Measurements from ENCODE around the gene KPNA1.

Gene KPNA1

DNA sequence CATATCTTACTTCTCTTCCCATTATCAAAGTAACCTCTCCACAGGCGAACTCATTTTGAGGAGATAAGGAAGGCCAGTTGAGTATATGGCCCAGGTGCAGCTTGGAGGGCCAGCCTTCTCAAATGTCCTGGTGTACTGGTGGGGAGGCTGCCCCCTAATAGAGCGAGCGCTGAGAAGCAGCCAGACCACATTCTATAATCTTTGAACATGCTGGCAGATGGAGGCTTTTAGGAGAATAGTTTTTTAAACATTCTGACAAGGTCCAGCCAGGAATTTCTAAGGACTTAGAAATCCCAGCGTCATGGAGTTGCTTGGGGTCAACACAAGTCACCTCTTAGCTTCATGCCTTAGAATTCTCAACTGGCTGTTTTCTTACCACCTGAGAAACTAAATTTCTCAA lies 104.6 kb downstream of the KPNA1 start:
- DNase-seq: no peak

GRCh38 chr3:122409446-122409845 lies 105.3 kb downstream of the KPNA1 start:
- DNase-seq: peak; percentile 8

- no peak for DNase-seq
Measured at GRCh38 chr3:122407946-122408345, 106.8 kb downstream of the KPNA1 start.

DNA sequence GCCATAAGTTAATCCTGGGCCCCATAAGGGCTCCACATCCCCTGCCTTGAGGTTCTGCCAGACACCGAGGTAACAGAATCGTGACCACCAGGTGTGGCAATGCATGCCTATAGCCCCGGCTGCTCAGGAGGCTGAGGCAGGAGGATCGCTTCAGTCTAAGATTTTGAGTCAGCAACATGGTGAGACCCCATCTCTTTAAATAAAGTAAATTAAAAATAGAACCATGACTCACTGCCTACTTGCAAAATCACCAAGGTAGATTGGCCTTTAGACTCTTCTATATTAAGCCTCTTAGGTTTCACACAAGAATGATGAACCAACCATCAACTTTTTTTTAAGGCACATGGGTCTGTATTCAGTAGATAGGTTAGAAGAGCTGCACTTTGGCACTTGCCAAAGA lies 108.5 kb downstream of the KPNA1 start:
- no peak for DNase-seq

DNA sequence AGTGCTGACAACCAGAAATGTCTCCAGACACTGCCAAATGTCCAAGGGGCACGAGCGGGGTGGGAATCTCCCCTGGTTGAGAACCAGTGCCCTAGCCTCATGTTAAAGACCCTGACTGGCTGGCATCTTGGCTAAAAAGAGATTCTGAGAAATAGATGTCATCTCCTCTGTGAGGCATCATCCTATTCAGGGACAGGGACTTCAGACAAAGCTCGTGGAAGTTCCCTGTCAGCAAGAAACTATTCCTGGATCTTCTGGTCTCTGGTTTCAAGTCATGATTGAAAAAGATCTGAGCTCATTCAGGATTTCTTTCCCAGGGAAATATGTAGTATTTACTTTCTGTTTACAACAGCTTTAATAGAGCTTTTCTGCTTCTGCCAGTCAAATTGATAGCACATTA lies 109.7 kb downstream of the KPNA1 start:
- no peak for DNase-seq

DNA sequence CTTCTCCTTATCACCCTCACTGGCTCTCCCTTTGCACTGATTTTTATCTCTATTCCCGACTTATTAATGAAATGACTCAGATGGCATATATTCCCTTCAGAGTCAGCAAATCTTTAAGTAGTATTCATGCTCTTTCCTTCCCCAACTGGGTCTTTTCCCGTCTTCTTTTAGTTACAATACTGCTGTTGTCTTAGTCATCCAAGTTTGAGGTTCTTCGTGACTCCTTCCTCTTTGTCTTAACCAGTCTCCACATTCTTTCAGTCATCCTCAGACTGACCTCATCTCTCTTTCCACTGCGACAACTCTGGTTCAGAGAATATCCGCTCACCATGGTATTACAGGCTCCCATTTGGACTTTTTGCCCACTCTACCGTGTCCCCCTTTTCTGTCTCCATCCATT lies 111.2 kb downstream of the KPNA1 start:
- no peak for DNase-seq

DNA sequence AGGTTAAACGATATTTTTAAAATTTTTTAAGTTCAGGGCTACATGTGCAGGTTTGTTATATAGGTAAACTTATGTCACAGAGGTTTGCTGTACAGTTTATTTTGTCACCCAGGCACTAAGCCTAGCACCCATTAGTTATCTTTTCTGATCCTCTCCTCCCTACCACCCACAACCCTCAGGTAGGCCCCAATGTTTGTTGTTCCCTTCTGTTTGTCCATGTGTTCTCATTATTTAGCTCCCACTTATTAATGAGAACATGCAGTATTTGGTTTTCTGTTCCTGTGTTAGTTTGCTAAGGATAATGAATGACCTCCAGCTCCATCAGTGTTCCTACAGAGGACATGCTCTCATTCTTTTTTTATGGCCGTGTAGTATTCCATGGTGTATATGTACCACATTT lies 115.8 kb downstream of the KPNA1 start:
- no peak for DNase-seq

DNA sequence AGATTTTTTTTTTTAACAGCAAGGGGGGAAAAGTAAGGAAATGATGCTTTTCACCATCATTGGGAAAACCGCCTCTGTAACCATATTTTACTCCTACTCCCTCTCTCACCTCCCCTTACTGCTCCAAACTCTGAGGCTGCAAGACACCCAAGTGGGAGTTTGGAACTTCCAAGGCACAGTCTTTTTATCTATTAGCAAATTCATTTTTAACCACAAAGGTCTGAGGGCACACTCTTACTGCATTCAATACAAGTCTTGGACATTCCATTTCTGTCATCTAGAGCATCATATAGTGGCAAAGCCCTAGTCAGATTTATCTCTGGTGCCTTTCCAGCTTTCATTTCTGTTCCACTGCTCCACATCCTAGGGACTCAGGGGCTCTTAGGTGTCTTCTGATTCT lies 117.5 kb downstream of the KPNA1 start:
- no peak for DNase-seq

GRCh38 chr3:122396511-122396910 lies 118.2 kb downstream of the KPNA1 start:
- DNase-seq: no peak

- DNase-seq: no peak
Measured at GRCh38 chr3:122395582-122395981, 119.2 kb downstream of the KPNA1 start.

DNA sequence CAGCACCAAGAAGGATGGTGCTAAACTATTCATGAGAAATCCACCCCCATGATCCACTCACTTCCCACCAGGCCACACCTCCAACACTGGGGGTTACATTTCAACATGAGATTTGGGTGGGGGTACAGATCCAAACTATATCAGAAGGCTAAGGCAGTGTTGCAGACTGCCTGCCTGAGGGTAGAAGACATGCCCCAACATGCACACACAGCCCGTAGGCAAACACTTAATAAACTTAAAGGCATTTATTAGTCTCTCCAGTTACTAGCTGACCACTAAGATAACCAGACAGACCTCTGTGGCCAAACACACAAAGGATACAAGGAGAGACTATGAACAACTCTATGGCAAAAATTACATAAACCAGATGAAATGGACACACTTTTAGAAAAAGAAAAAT lies 120.6 kb downstream of the KPNA1 start:
- no peak for DNase-seq

DNA sequence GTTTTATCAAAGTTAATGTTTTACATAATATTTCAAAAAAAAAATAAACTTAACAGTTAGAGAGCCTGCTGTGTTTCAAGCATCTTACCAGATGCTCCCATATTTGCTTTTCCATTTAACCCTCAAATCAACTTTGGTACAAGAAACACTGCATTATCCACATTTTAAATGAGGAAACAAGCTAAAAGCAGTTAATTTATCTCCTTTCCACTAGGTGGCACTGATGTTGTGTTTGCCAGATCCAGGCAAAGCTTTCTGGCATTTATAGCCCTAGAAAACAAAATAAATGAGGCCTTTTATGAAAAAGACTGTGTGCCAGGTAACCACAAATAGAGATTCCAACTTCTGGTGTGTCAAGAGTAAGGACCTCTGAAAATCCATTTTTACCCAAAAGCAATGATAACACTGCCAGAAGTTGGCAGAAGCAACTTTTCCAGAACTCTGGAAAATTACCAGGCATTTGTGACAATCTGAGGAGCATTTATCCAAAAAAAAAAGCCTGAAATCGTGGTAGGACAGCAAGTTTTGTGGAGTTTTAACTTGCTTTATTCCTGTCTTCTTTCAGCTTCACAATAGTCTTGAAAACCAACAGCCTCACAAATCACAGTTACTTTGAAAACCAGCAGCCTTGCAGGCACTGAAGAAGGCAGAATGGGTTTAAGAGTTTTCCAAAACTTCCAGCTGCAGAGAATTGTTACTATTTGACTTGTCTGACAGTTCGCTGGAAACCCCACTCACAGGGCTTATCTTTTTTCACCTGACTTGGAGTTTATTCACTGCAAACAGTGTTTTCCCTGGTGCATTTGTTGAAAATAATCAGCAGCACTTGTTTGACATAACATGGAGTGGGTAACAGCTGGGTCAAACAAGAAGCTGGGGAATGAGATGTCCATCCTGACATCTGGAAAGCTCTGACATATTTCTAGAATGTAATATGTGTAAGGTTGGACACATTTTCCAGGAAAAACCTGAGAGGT lies 121.6 kb downstream of the KPNA1 start:
- DNase-seq: peak; percentile 39

DNA sequence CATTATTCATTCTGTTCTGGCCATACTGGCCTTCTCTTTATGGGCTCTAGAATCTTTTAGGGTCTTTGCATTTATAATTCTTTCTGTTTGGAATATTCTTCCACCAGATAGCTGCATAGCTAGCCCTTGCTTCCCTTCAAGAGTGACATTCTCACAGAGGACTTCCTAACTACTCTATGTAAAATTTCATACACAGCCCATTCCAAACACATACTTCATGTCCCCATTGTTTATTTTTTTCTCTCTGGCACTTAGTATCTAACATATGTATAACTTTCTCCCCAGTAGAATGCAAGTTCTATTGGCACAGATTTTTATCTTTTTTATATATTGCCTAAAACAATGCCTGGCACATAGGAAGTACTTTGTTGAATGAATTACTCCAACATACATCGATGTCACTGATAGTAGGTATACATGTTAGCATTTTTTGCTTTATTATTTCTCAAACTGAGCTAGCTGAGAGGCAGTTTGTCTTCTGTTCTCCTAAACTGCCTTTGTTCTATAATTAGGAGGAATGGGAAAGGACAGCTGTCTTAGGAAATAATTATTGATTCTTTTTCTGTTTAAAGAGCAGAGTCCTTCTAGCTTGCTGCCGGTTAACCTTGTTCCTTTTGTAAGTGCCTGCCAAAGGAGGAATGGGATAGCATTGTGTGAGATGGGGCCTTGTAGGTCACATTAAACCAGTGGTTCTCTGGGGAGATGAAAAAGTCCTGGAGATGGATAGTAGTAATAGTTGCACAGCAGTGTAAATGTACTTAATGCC lies 122.9 kb downstream of the KPNA1 start:
- DNase-seq: no peak

GRCh38 chr3:122390665-122391064 lies 124.1 kb downstream of the KPNA1 start:
- DNase-seq: no peak

DNA sequence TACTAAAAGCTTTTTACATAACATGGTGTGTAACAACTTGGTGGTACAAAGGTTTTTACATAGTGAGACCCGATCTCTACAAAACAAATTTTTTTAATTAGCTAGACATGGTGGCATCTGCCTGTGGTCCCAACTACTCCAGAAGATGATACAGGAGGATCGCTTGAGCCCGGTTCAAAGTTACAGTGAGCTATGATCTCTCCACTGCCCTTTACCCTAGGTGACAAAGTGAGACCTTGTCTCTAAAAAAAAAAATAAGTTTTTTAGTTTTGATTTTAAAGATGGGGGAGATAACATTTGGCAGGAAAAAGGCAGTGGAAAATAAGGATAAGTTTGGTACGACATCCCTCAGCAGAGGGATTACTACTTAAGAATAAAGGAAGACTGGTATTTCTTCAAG lies 124.8 kb downstream of the KPNA1 start:
- DNase-seq: no peak

- DNase-seq: no peak
Measured at GRCh38 chr3:122389197-122389596, 125.5 kb downstream of the KPNA1 start.

DNA sequence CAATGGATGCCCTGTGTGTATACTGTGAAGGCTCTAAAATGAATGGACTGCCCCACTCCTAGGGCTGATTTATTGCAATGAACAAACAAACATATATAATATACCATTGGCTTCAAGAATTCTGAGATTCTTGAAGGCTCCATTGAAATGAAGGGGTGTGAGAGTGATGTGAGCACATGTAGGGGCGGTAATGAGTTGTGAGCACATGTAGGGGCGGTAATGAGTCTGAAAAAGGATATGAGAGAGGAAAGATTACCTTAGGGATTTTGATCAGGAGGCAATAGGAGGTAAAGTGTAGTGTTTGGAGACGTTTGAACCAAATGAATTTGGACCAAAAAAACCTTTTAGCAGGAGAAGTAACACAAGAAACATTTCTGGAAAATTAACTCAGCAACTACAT lies 127.0 kb downstream of the KPNA1 start:
- DNase-seq: no peak

DNA sequence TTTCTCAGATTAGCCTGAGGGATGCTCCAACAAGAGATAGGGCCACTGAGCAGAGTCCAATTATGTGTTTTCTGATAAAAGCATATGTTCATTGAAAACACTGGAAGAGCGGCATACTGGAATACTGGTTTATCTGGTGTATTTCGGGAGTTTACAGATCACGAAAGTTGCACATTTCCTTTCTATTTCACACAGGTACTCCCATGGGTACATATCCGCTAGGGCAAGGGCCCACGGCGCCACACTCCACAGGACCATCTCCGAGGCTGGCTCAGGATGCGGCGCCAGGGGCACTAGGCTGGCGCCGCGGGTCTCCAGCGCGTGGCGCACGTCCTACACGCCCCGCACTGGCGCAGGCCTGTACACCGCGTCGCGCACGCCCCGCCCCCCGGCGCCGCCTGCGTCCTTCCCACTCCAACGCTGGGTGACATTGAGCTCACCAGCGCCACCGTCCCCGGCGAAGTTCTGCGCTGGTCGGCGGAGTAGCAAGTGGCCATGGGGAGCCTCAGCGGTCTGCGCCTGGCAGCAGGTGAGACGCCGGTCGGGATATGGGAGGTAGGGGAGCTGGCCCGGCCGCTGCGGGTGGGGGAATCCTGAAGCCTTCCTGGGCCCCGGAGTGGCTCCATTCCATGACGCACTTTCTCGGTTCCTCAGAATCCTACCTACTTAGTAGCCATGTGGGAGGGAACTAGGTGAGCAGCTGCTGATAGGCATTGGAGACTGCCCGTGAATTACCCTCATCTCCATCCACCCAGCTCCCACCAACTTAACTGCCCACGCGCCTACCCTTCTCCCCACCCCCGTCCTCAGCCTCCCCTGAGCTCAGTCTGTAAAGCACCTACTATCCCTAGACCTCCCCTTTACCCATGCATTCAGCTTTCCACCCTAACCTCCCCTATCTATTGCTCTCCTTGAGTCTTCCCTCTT lies 130.7 kb downstream of the KPNA1 start, which contains the start of gene FAM162A:
Gene FAM162A (plus strand): TSS at position 412 of the 927 bp plus-strand sequence. CDS start 84 bp downstream, at position 496.
- DNase-seq: peak; percentile 92

GRCh38 chr3:122382888-122383666 lies 131.7 kb downstream of the KPNA1 start, which contains the start of gene MIX23:
Gene MIX23 (minus strand): TSS chr3:122383231. CDS start chr3:122383224, 7 bp downstream.
- peak; percentile 68 for DNase-seq

DNA sequence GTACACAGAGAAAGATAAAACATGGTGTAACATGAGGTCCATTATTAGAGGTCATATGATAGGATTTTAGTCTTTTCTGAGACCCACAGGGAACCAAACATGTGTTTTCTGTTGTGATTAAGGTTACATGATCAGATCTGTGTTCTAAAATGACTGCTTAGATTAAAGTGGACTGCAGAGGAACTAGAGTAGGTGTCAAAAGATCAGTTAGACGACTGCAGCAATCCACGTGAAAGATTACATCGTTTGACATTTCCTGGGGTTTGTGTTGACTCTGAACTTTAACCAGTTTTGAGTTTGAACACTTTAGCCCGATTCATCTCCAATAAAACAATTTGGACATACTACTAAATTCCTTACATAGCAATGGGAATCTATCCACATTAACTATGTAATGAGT lies 136.8 kb downstream of the KPNA1 start:
- DNase-seq: no peak

- no peak for DNase-seq
Measured at GRCh38 chr3:122374034-122374433, 140.7 kb downstream of the KPNA1 start.
